Measurements from ENCODE around the gene SHROOM3. TPM values are rescaled to one million over a fixed set of nuclear protein-coding genes. Genes with fewer than 3 reads are reported as not detected.

The SHROOM3 gene
- total and polyA plus RNA-seq, 2 donors (not counting 1 experiment from before 2014, with no cell fraction given): 0.91 to 1.5 TPM

GRCh38 chr4:76830612-76830963, 395.6 kb downstream of the SHROOM3 start:
- Histone ChIP-seq H3K27ac (ENCODE audit: low read length in 2 of 2) (no peak overlapping the region), H3K4me3 (ENCODE audit: control extremely low read depth in 1 of 5, extremely low read depth in 1 of 5, insufficient read depth in 1 of 5, low read depth in 2 of 5, low read length in 4 of 5) (no peak overlapping the region), H3K9me3 (ENCODE audit: control extremely low read depth in 1 of 3, control insufficient read depth in 2 of 3, insufficient read depth in 1 of 3, low read length in 2 of 3) (no peaks in the 10 kb centered on the region), H3K36me3 (replicated peaks in 1 of 2; ENCODE audit: control extremely low read depth in 1 of 2, control insufficient read depth in 1 of 2, extremely low read depth in 1 of 2, insufficient read depth in 2 of 2, low read length in 1 of 2) (no peaks in the 10 kb centered on the region), H4K20me1 (ENCODE audit: control insufficient read depth, insufficient read depth, low read length, poor library complexity, severe bottlenecking) (no peaks in the 10 kb centered on the region), H2AFZ (ENCODE audit: insufficient read depth, low read depth, low read length, poor library complexity, severe bottlenecking) (no peak overlapping the region), H3K4me1 (ENCODE audit: control insufficient read depth in 2 of 2, insufficient read depth in 2 of 2, low read length in 2 of 2) (no peaks in the 10 kb centered on the region), H3K79me2 (ENCODE audit: control insufficient read depth, insufficient read depth, low read length) (no peaks in the 10 kb centered on the region), H3K9ac (ENCODE audit: low read length) (no peak overlapping the region), H3K27me3 (replicated peaks in 1 of 4; ENCODE audit: control extremely low read depth in 1 of 4, control insufficient read depth in 3 of 4, insufficient read depth in 4 of 4, low read length in 3 of 4) (no peaks in the 10 kb centered on the region), H3K4me2 (replicated peaks; ENCODE audit: low read depth, low read length, poor library complexity, severe bottlenecking) (no peak overlapping the region)
- H3K27me3 Mint-ChIP-seq: peaks cover 7% of the 10 kb centered on the region
- no peak overlapping the region for H3K4me3 Mint-ChIP-seq
- no peaks in the 10 kb centered on the region for H3K4me1 Mint-ChIP-seq
- ChIA-PET POLR2A (no interaction called here), CTCF (no interaction called here)
- no peaks in the 10 kb centered on the region for H3K9me3 Mint-ChIP-seq (ENCODE audit: insufficient read depth)
- TF ChIP-seq EZH2 (IDR thresholded peaks at IDR 0.05; ENCODE audit: borderline replicate concordance, insufficient read depth, low read depth, low read length, poor library complexity, severe bottlenecking) (no peak), CTCF (IDR thresholded peaks at IDR 0.05) (no peak)
- DNase-seq (no peak), ATAC-seq (ENCODE audit: low read depth) (no peak)
- intact Hi-C loops (cut with micrococcal nuclease): no loop called here
- WGBS (ENCODE audit: insufficient coverage): 100% methylated on average over 1 of the region's 4 CpGs
- H3K27ac Mint-ChIP-seq: no peak overlapping the region

- ATAC-seq (ENCODE audit: low read depth) (no peak), DNase-seq (no peak)
- H3K4me1 Mint-ChIP-seq: no peaks in the 10 kb centered on the region
- no peak for TF ChIP-seq CTCF (IDR thresholded peaks at IDR 0.05)
- TF ChIP-seq EZH2 (IDR thresholded peaks at IDR 0.05; ENCODE audit: borderline replicate concordance, insufficient read depth, low read depth, low read length, poor library complexity, severe bottlenecking): no peak
- Histone ChIP-seq H3K79me2 (ENCODE audit: control insufficient read depth, insufficient read depth, low read length) (no peaks in the 10 kb centered on the region), H3K27me3 (replicated peaks in 1 of 4; ENCODE audit: control extremely low read depth in 1 of 4, control insufficient read depth in 3 of 4, insufficient read depth in 4 of 4, low read length in 3 of 4) (no peaks in the 10 kb centered on the region), H3K4me1 (ENCODE audit: control insufficient read depth in 2 of 2, insufficient read depth in 2 of 2, low read length in 2 of 2) (no peaks in the 10 kb centered on the region), H3K27ac (ENCODE audit: low read length in 2 of 2) (no peak overlapping the region), H3K4me2 (replicated peaks; ENCODE audit: low read depth, low read length, poor library complexity, severe bottlenecking) (no peak overlapping the region), H2AFZ (ENCODE audit: insufficient read depth, low read depth, low read length, poor library complexity, severe bottlenecking) (no peak overlapping the region), H3K4me3 (ENCODE audit: control extremely low read depth in 1 of 5, extremely low read depth in 1 of 5, insufficient read depth in 1 of 5, low read depth in 2 of 5, low read length in 4 of 5) (no peak overlapping the region), H3K36me3 (replicated peaks in 1 of 2; ENCODE audit: control extremely low read depth in 1 of 2, control insufficient read depth in 1 of 2, extremely low read depth in 1 of 2, insufficient read depth in 2 of 2, low read length in 1 of 2) (no peaks in the 10 kb centered on the region), H4K20me1 (ENCODE audit: control insufficient read depth, insufficient read depth, low read length, poor library complexity, severe bottlenecking) (no peaks in the 10 kb centered on the region), H3K9ac (ENCODE audit: low read length) (no peak overlapping the region), H3K9me3 (ENCODE audit: control extremely low read depth in 1 of 3, control insufficient read depth in 2 of 3, insufficient read depth in 1 of 3, low read length in 2 of 3) (no peaks in the 10 kb centered on the region)
- CTCF ChIA-PET: no interaction called here
- POLR2A ChIA-PET: no interaction called here
- 95% methylated on average over 9 of the region's 11 CpGs for WGBS (ENCODE audit: insufficient coverage)
- intact Hi-C loops (cut with micrococcal nuclease): no loop called here
- no peak overlapping the region for H3K4me3 Mint-ChIP-seq
- no peaks in the 10 kb centered on the region for H3K9me3 Mint-ChIP-seq (ENCODE audit: insufficient read depth)
- H3K27ac Mint-ChIP-seq: no peak overlapping the region
- H3K27me3 Mint-ChIP-seq: peaks cover 7% of the 10 kb centered on the region
Measured at GRCh38 chr4:76830964-76831703, 396.1 kb downstream of the SHROOM3 start.
